WTC11 (cell line): ENCODE measurements around the gene LSM5. TPM values are rescaled to one million over a fixed set of nuclear protein-coding genes. Genes with fewer than 3 reads are reported as not detected.

Experiments
- ATAC-seq: fragments of 200-7000 bp; cut with Tn5 transposase; 2 replicates; pipeline ENCODE4 v1.10.0; 2021; ENCODE audit warnings: mild to moderate bottlenecking, moderate library complexity
- CTCF ChIA-PET: fragments of 300-600 bp; sonication (Branson Sonifier 250); formaldehyde crosslinking; loops from one replicate; lab custom pipeline; 2021; ENCODE audit warnings: antibody characterized with exemption; lab: Charles Lee
- POLR2A ChIA-PET: fragments of 350-600 bp; sonication (Branson Sonifier 250); formaldehyde crosslinking; loops from one replicate; lab custom pipeline; 2021; ENCODE audit warnings: antibody characterized with exemption; lab: Charles Lee
- DNase-seq: peaks from one replicate; pipeline ENCODE4 v3.0.0; 2021; ENCODE audit warnings: low spot score
- H3K27ac Mint-ChIP-seq: 2 replicates; pipeline ENCODE4 v1.8.0; 2021; ENCODE audit warnings: mixed read lengths
- H3K27me3 Mint-ChIP-seq: 2 replicates; pipeline ENCODE4 v1.8.0; 2021; ENCODE audit warnings: low read depth, mild to moderate bottlenecking, moderate library complexity, mixed read lengths
- H3K36me3 Mint-ChIP-seq: 2 replicates; pipeline ENCODE4 v1.8.0; 2021; ENCODE audit warnings: mixed read lengths
- H3K4me1 Mint-ChIP-seq: 2 replicates; pipeline ENCODE4 v1.8.0; 2022; ENCODE audit warnings: mixed read lengths
- H3K4me3 Mint-ChIP-seq: 2 replicates; pipeline ENCODE4 v1.8.0; 2021; ENCODE audit warnings: mild to moderate bottlenecking, moderate library complexity, mixed read lengths
- H3K9me3 Mint-ChIP-seq: 2 replicates; pipeline ENCODE4 v1.8.0; 2021; ENCODE audit warnings: mixed read lengths
- AFF4 ChIP-seq: sonication (generic); formaldehyde crosslinking; IDR thresholded peaks from 2 replicates; pipeline ENCODE4 v1.8.1; 2023; ENCODE audit warnings: mild to moderate bottlenecking, missing genetic modification reagents, borderline replicate concordance
- ATF1 ChIP-seq: sonication (generic); formaldehyde crosslinking; IDR thresholded peaks from 2 replicates; pipeline ENCODE4 v1.8.1; 2023; ENCODE audit warnings: mild to moderate bottlenecking, moderate library complexity, missing genetic modification reagents
- ATF3 ChIP-seq: sonication (generic); formaldehyde crosslinking; conservative IDR thresholded peaks from 2 replicates; pipeline ENCODE4 v1.8.1; 2022; ENCODE audit warnings: mild to moderate bottlenecking, missing genetic modification reagents
- ATF6 ChIP-seq: sonication (generic); formaldehyde crosslinking; IDR thresholded peaks from 2 replicates; pipeline ENCODE4 v1.8.1; 2023; ENCODE audit warnings: mild to moderate bottlenecking, missing genetic modification reagents
- CDX4 ChIP-seq: fragments of 250-450 bp; sonication (Bioruptor Pico); IDR thresholded peaks from 2 replicates; pipeline ENCODE4 v1.9.0; 2021; ENCODE audit warnings: moderate library complexity, mild to moderate bottlenecking, inconsistent platforms, borderline replicate concordance
- CREB1 ChIP-seq: sonication (generic); formaldehyde crosslinking; IDR thresholded peaks from 2 replicates; pipeline ENCODE4 v1.8.0; 2023; ENCODE audit warnings: mild to moderate bottlenecking, missing genetic modification reagents
- CTCF ChIP-seq: fragments of 200-600 bp; IDR thresholded peaks from 2 replicates; pipeline ENCODE4 v1.8.0; 2022; ENCODE audit warnings: antibody characterized with exemption
- E2F1 ChIP-seq: sonication (generic); formaldehyde crosslinking; IDR thresholded peaks from 2 replicates; pipeline ENCODE4 v1.8.0; 2022; ENCODE audit warnings: mild to moderate bottlenecking, missing genetic modification reagents
- ETV6 ChIP-seq: sonication (generic); formaldehyde crosslinking; IDR thresholded peaks from 2 replicates; pipeline ENCODE4 v1.8.1; 2022; ENCODE audit warnings: mild to moderate bottlenecking, missing genetic modification reagents
- FOXJ3 ChIP-seq: sonication (generic); formaldehyde crosslinking; IDR thresholded peaks from 2 replicates; pipeline ENCODE4 v1.9.0; 2021; ENCODE audit warnings: missing genetic modification reagents, mild to moderate bottlenecking, borderline replicate concordance
- FOXK1 ChIP-seq: sonication (generic); formaldehyde crosslinking; IDR thresholded peaks from 2 replicates; pipeline ENCODE4 v1.8.0; 2022; ENCODE audit warnings: mild to moderate bottlenecking, moderate library complexity, missing genetic modification reagents
- FOXP1 ChIP-seq: sonication (generic); formaldehyde crosslinking; IDR thresholded peaks from 2 replicates; pipeline ENCODE4 v1.8.0; 2022; ENCODE audit warnings: missing genetic modification reagents, mild to moderate bottlenecking, moderate library complexity, borderline replicate concordance
- IRF2 ChIP-seq: sonication (generic); formaldehyde crosslinking; IDR thresholded peaks from 2 replicates; pipeline ENCODE4 v1.8.0; 2022; ENCODE audit warnings: low read depth, missing genetic modification reagents, borderline replicate concordance
- KAT7 ChIP-seq: sonication (generic); formaldehyde crosslinking; IDR thresholded peaks from 2 replicates; pipeline ENCODE4 v1.8.1; 2023; ENCODE audit warnings: missing genetic modification reagents, mild to moderate bottlenecking, borderline replicate concordance
- PRRX2 ChIP-seq: fragments of 250-450 bp; sonication (Bioruptor Pico); IDR thresholded peaks from 2 replicates; pipeline ENCODE4 v1.8.0; 2021; ENCODE audit warnings: mild to moderate bottlenecking
- RELA ChIP-seq: sonication (generic); formaldehyde crosslinking; IDR thresholded peaks from 2 replicates; pipeline ENCODE4 v1.8.1; 2022; ENCODE audit warnings: missing genetic modification reagents, mild to moderate bottlenecking, borderline replicate concordance
- SMAD3 ChIP-seq: sonication (generic); formaldehyde crosslinking; IDR thresholded peaks from 2 replicates; pipeline ENCODE4 v1.8.0; 2022; ENCODE audit warnings: missing genetic modification reagents, mild to moderate bottlenecking, borderline replicate concordance
- SOX15 ChIP-seq: fragments of 250-450 bp; sonication (Bioruptor Pico); IDR thresholded peaks from 2 replicates; pipeline ENCODE4 v1.9.0; 2021; ENCODE audit warnings: mild to moderate bottlenecking
- ZNF219 ChIP-seq: sonication (generic); formaldehyde crosslinking; IDR thresholded peaks from 2 replicates; pipeline ENCODE4 v1.8.0; 2023; ENCODE audit warnings: missing genetic modification reagents, mild to moderate bottlenecking, borderline replicate concordance
- ZNF416 ChIP-seq: fragments of 250-450 bp; sonication (Bioruptor Pico); IDR thresholded peaks from 2 replicates; pipeline ENCODE4 v1.9.0; 2021; ENCODE audit warnings: mild to moderate bottlenecking, inconsistent platforms
- ZNF532 ChIP-seq: fragments of 250-450 bp; sonication (Bioruptor Pico); IDR thresholded peaks from 2 replicates; pipeline ENCODE4 v1.9.0; 2021; ENCODE audit warnings: mild to moderate bottlenecking, borderline replicate concordance
- total RNA-seq: library from RNA; stranded (reverse); gene quantifications from 3 replicates; pipeline ENCODE4 v1.2.3, GENCODE V29; 2021

Gene LSM5
- total RNA-seq, 1 experiment from 2014 or later, result 89.5 TPM

GRCh38 chr7:32479574-32480200 lies 10.5 kb downstream of the LSM5 start:
- DNase-seq (no peak), ATAC-seq (peak; percentile 64)
- ChIA-PET POLR2A (interaction anchor here (0.6 kb wide), 1 partner anchor 70 kb away, joined by 4 read pairs; no protein-coding TSS in a partner anchor), CTCF (interaction anchor here (0.7 to 1.7 kb wide), 15 partner anchors 9 to 268 kb away, joined by 3 to 18 read pairs (median 6); partner anchors contain the start of gene AVL9)
- Mint-ChIP-seq H3K27me3 (no peaks in the 10 kb centered on the region), H3K9me3 (no peaks in the 10 kb centered on the region), H3K4me1 (no peaks in the 10 kb centered on the region), H3K27ac (no peak overlapping the region), H3K36me3 (no peaks in the 10 kb centered on the region), H3K4me3 (no peak overlapping the region)
- TF ChIP-seq CTCF, result peak; percentile 57
- no peak for TF ChIP-seq SOX15 (CRISPR knock-in tag)

- Mint-ChIP-seq H3K27me3 (no peaks in the 10 kb centered on the region; the same call in 1 of the 2 replicates), H3K4me1 (no peaks in the 10 kb centered on the region), H3K36me3 (no peaks in the 10 kb centered on the region), H3K9me3 (no peaks in the 10 kb centered on the region), H3K4me3 (no peak overlapping the region)
- no peak for ATAC-seq
- TF ChIP-seq IRF2 (no peak), ATF1 (no peak), FOXP1 (CRISPR knock-in tag) (no peak), ZNF532 (CRISPR knock-in tag) (no peak), ATF3 (CRISPR knock-in tag) (no peak), SMAD3 (no peak), E2F1 (no peak), FOXK1 (CRISPR knock-in tag) (no peak), FOXJ3 (no peak), CREB1 (CRISPR knock-in tag) (no peak), ZNF416 (CRISPR knock-in tag) (no peak), PRRX2 (CRISPR knock-in tag) (no peak), ETV6 (CRISPR knock-in tag) (no peak), ATF6 (CRISPR knock-in tag) (no peak), RELA (no peak), CDX4 (CRISPR knock-in tag) (no peak), KAT7 (CRISPR knock-in tag) (no peak), AFF4 (CRISPR knock-in tag) (no peak), ZNF219 (CRISPR knock-in tag) (no peak)
- TF ChIP-seq, all 79 proteins: peak for 0
- ChIA-PET CTCF (no interaction called here), POLR2A (no interaction called here)
- no peak for DNase-seq
- no peak overlapping the region for H3K27ac Mint-ChIP-seq
Measured at GRCh38 chr7:32477649-32477980, 12.6 kb downstream of the LSM5 start.
